Left lung (tissue), 10 donors: ENCODE data around the gene PKHD1. TPM values are rescaled to one million over a fixed set of nuclear protein-coding genes. Genes with fewer than 3 reads are reported as not detected.

Experiments
- ATAC-seq: fragments of 200-7000 bp; cut with Tn5 transposase; one replicate; pipeline ENCODE4 v1.9.1; 2020; ENCODE audit warnings: moderate library complexity
- DNase-seq, 4 donors: peaks; one replicate each; pipeline ENCODE4 v3.0.0-alpha.2; 2013 to 2020
- H3K27ac ChIP-seq, 2 donors: fragments of 200-600 bp; sonication (generic) in 1 of 2; one replicate each; pipeline versions ENCODE4 v1.5.0 to v1.8.0; 2020 to 2021
- H3K27me3 ChIP-seq, 2 donors: fragments of 200-600 bp; sonication (generic) in 1 of 2; one replicate each; pipeline versions ENCODE4 v1.5.0 to v1.8.0; 2020 to 2021
- H3K36me3 ChIP-seq, 2 donors: fragments of 200-600 bp; sonication (generic) in 1 of 2; one replicate each; pipeline versions ENCODE4 v1.5.0 to v1.8.0; 2020 to 2021
- H3K4me1 ChIP-seq, 2 donors: fragments of 200-600 bp; one replicate each; pipeline ENCODE4 v1.8.0; 2021
- H3K4me3 ChIP-seq, 2 donors: fragments of 200-600 bp; sonication (generic) in 1 of 2; one replicate each; pipeline versions ENCODE4 v1.5.0 to v1.8.0; 2020 to 2021; ENCODE audit warnings: mild to moderate bottlenecking in 1 of 2
- H3K9me3 ChIP-seq, 2 donors: fragments of 200-600 bp; sonication (generic) in 1 of 2; one replicate each; pipeline versions ENCODE4 v1.5.0 to v1.8.0; 2020 to 2021
- CTCF ChIP-seq, 2 donors: fragments of 200-600 bp; sonication (generic) in 1 of 2; IDR thresholded peaks; one replicate each; pipeline versions ENCODE4 v1.5.0 to v1.8.0; 2021; ENCODE audit warnings: antibody characterized with exemption in 2 of 2
- intact Hi-C, 2 donors: fragments of 100-400 bp; cut with DNase I; formaldehyde crosslinking; loops; one replicate each; pipeline versions ENCODE4 v1.11.2 to v1.14.2; 2022
- polyA plus RNA-seq, 6 donors: library from polyadenylated mRNA; unstranded; fragments of 120-200 nt; gene quantifications; one replicate each; pipeline ENCODE4 v1.2.1, GENCODE V29; 2013; ENCODE audit not compliant: insufficient read length in 6 of 6
- total RNA-seq, 2 donors: library from RNA; stranded (reverse); fragmentation: NEBNext Ultra II Directional; extraction: Animal tissue kit (Norgen Biotek cat#: 25700); gene quantifications; one replicate each; pipeline ENCODE4 v1.2.1, GENCODE V29; 2021
- donor health status: DM: no; HTN: yes; CAD: no.
- donor health status: DM: no; HTN: no; CAD: no.

PKHD1 gene
- total and polyA plus RNA-seq, 8 donors = 0.29 to 7.9 (median 6.2) TPM

GRCh38 chr6:51934098-51934497, 153.3 kb downstream of the PKHD1 start:
- Histone ChIP-seq H3K36me3 (no peaks in the 10 kb centered on the region), H3K4me1 (no peaks in the 10 kb centered on the region), H3K4me3 (no peak overlapping the region), H3K9me3 (no peaks in the 10 kb centered on the region), H3K27ac (no peak overlapping the region), H3K27me3 (no peaks in the 10 kb centered on the region)
- DNase-seq (peak in 1 of 4 donors; percentile 11), ATAC-seq (no peak)
- no peak for TF ChIP-seq CTCF (IDR thresholded peaks at IDR 0.05)
- intact Hi-C loops = no loop called here

- Histone ChIP-seq H3K27ac (no peak overlapping the region), H3K9me3 (no peaks in the 10 kb centered on the region), H3K4me1 (no peaks in the 10 kb centered on the region), H3K4me3 (no peak overlapping the region), H3K27me3 (no peaks in the 10 kb centered on the region), H3K36me3 (no peaks in the 10 kb centered on the region)
- intact Hi-C loops = no loop called here
- no peak for DNase-seq
- TF ChIP-seq CTCF (IDR thresholded peaks at IDR 0.05) = no peak
- ATAC-seq = no peak
These were observed 154.5 kb downstream of the PKHD1 start for GRCh38 chr6:51932956-51933355.

GRCh38 chr6:51930602-51931001, 156.8 kb downstream of the PKHD1 start:
- Histone ChIP-seq H3K4me3 (no peak overlapping the region), H3K27ac (no peak overlapping the region), H3K36me3 (no peaks in the 10 kb centered on the region), H3K27me3 (no peaks in the 10 kb centered on the region), H3K4me1 (no peaks in the 10 kb centered on the region), H3K9me3 (no peaks in the 10 kb centered on the region)
- no peak for DNase-seq
- intact Hi-C loops = no loop called here
- no peak for TF ChIP-seq CTCF (IDR thresholded peaks at IDR 0.05)
- no peak for ATAC-seq

- Histone ChIP-seq H3K27ac (no peak overlapping the region), H3K9me3 (no peaks in the 10 kb centered on the region), H3K36me3 (no peaks in the 10 kb centered on the region), H3K4me3 (no peak overlapping the region), H3K4me1 (no peaks in the 10 kb centered on the region), H3K27me3 (no peaks in the 10 kb centered on the region)
- DNase-seq (no peak), ATAC-seq (no peak)
- no peak for TF ChIP-seq CTCF (IDR thresholded peaks at IDR 0.05)
- intact Hi-C loops = no loop called here
These were observed 157.4 kb downstream of the PKHD1 start for GRCh38 chr6:51929934-51930574.

- intact Hi-C loops = no loop called here
- no peak for TF ChIP-seq CTCF (IDR thresholded peaks at IDR 0.05)
- H3K4me3 ChIP-seq = no peak overlapping the region
These were observed 159.1 kb downstream of the PKHD1 start for GRCh38 chr6:51928320-51928719.

More at GRCh38 chr6:51928320-51928719, 159.1 kb downstream of the PKHD1 start:
- ATAC-seq = no peak
- Histone ChIP-seq H3K36me3 (no peaks in the 10 kb centered on the region), H3K27ac (no peak overlapping the region), H3K27me3 (no peaks in the 10 kb centered on the region), H3K9me3 (no peaks in the 10 kb centered on the region), H3K4me1 (no peaks in the 10 kb centered on the region)
- no peak for DNase-seq
